ENCODE results near the gene TMEM72. TPM values are rescaled to one million over a fixed set of nuclear protein-coding genes. Genes with fewer than 3 reads are reported as not detected.

The TMEM72 gene
- total RNA-seq, 1 experiment from 2014 or later = not detected

- peak; percentile 95 for DNase-seq (ENCODE audit: low spot score)
Measured at GRCh38 chr10:44978570-44979280, 67.6 kb downstream of the TMEM72 start, which contains the start of gene DEPP1. Gene DEPP1 (minus strand): TSS chr10:44978809. CDS start chr10:44978030, 779 bp downstream.

GRCh38 chr10:44979281-44980191 lies 68.4 kb downstream of the TMEM72 start:
- DNase-seq (ENCODE audit: low spot score) = no peak

- DNase-seq (ENCODE audit: low spot score) = no peak
Measured at GRCh38 chr10:44980309-44981171, 69.4 kb downstream of the TMEM72 start.

DNA sequence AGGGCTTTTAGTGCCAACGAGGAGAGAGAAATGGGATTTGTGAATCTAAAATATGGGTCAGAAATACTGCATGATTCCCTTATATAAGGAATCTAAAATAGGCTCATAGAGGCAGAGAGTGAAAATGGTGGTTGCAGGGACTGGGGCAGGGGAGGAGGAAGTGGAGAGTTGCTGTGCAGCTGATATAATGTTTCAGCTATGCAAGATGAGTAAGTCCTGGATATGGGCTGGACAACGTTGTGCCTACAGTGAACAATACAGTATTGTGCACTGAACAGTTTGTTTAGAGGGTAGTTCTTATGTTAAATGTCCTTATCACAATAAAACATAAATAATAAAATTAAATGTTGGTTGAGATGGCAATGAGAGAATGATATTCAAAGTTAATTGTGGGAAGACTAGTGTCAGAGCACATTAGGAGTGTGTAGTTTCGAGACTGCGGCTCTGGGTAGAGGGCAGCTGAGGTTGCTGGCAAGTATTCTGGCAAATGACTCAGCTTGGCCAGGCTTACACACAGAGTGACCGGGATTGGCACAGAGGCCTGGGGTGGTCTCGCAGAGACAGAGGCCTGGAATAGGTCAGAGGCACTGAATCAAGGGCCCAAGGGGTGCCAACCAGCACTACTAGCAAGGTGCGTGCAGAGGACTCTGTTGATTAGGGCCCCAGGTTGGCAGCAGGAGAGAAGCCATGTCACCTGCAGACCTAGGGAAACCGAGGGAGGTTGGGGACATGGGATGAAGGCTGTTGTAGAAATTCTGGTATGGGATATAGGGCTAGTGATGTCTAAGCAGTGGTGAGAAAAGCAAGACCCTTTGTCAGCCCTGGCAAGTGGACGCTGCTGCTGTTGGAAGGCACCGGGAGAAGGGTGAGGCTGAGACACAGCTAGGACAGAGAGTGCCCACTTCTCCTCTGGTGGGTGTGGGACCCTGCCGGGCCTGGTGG lies 70.3 kb downstream of the TMEM72 start:
- peak; percentile 92 for DNase-seq (ENCODE audit: low spot score)

DNA sequence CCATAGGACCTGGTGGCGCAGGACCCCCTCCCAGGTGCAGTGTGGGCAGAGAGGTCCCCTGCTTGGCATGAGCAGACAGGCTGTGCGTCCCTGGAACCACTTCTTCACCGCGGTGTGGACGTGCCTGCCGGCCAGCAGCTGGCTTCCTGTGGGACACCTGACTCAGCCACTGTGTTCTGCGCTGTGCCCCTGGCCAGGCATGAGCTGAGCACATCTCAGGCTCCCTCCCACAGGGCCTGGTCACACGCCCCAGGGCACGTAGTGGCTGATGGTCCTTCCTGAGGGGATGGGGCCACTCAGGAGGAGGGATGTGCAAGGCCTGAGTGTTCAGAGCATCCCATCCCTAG lies 71.0 kb downstream of the TMEM72 start:
- peak; percentile 73 for DNase-seq (ENCODE audit: low spot score)

GRCh38 chr10:44982496-44982895 lies 71.4 kb downstream of the TMEM72 start:
- DNase-seq (ENCODE audit: low spot score) = no peak

DNA sequence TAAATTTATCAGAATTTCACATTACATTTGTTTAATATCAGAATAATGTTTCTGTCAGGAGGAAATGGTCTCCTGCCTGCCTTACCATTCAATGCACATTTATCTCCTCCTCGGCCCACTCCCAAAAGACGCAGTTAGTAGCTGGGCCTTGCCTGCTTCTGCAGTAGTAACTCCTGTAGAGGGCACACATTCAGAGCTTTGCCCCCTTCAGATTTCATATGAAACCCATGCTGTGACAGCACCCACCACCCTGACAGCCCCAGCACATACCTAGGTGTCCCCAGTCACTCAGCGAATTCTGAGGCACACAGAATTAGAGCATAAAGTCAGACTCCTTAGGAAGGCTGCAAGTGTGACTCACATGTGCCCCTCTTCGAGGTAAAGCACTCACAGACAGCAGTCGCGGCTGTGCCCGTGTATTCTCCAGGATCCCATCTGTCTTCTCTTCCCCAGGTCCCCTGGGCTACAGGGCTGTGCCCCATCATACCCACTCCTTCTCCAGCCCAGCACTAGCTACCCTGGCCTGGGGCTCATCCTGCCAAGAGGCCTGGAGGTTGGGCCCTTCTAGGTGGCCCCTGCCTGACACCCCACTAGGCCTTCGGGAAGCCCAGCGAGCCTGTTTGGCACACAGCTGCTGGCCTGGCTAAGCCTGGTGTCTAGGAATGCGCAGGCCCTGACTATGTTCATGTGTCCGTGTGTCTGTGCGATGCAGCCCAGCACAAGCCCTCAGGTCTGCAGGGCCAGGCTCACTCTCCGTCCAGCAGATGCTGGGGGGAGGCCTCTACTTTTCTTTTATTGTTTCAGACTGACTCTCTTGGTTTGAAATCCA lies 72.1 kb downstream of the TMEM72 start:
- DNase-seq (ENCODE audit: low spot score) = no peak

GRCh38 chr10:44983895-44984278 lies 72.8 kb downstream of the TMEM72 start:
- DNase-seq (ENCODE audit: low spot score) = no peak

DNA sequence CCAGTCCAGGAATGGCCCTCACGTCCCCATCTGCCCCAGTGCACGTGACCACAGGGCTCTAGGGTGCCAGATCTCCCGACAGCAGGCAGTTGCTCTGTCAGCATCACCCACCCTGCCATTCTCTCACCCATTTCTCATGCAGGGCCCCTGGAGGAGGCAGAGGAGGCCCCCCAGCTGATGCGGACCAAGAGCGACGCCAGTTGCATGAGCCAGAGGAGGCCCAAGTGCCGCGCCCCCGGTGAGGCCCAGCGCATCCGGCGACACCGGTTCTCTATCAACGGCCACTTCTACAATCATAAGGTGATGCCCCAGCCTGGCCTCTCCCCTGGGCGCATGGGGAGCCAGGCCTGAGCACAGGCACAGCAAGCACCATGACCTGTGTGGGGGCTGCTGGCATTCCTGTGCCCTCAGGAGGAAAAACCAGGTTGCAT lies 73.5 kb downstream of the TMEM72 start:
- DNase-seq (ENCODE audit: low spot score) = no peak

GRCh38 chr10:44985175-44985681 lies 74.1 kb downstream of the TMEM72 start:
- DNase-seq (ENCODE audit: low spot score) = peak; percentile 68

- DNase-seq (ENCODE audit: low spot score) = no peak
Measured at GRCh38 chr10:44986179-44986578, 75.0 kb downstream of the TMEM72 start.

Other genes starting within 250 kb of the TMEM72 start
- 7.6 and 7.8 TPM in 2 replicates for gene RASSF4, start 48.5 kb downstream of the TMEM72 start, total RNA-seq (2014; rRNA removed; shearing (Covaris generic))
- gene DEPP1, start 67.5 kb downstream of the TMEM72 start, total RNA-seq (2014; rRNA removed; shearing (Covaris generic)) = 31.7 and 44.2 TPM in 2 replicates
- 18.0 and 18.4 TPM in 2 replicates for gene ZNF22, start 89.6 kb downstream of the TMEM72 start, total RNA-seq (2014; rRNA removed; shearing (Covaris generic))

Data from H4 (cell line).